Measurements from ENCODE around the gene BCO2.

DNA sequence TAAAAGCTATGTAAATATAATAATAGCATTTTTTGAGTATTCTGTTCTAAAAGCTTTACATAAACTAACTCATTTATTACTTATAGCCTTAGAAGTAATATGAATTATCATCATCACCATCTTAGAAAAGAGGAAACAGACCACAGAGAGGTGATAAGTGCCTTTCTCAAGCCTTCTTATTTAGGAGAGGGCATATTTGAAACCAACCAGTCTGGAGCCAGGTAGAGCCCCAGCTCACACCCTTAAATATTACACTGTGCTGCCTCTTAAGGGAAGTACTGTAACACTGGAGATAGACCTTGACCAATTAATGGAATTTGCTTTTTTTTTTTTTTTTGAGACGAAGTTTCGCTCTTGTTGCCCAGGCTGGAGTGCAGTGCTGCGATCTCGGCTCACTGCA lies 2.3 kb downstream of the BCO2 start:
- TF ChIP-seq, protein P1, sequence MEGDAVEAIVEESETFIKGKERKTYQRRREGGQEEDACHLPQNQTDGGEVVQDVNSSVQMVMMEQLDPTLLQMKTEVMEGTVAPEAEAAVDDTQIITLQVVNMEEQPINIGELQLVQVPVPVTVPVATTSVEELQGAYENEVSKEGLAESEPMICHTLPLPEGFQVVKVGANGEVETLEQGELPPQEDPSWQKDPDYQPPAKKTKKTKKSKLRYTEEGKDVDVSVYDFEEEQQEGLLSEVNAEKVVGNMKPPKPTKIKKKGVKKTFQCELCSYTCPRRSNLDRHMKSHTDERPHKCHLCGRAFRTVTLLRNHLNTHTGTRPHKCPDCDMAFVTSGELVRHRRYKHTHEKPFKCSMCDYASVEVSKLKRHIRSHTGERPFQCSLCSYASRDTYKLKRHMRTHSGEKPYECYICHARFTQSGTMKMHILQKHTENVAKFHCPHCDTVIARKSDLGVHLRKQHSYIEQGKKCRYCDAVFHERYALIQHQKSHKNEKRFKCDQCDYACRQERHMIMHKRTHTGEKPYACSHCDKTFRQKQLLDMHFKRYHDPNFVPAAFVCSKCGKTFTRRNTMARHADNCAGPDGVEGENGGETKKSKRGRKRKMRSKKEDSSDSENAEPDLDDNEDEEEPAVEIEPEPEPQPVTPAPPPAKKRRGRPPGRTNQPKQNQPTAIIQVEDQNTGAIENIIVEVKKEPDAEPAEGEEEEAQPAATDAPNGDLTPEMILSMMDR (IDR thresholded peaks at IDR 0.05): no peak
- TF ChIP-seq POLR2AphosphoS5 (IDR thresholded peaks at IDR 0.05): no peak

Data from prostate gland (tissue), 2 donors.